T-helper 17 cell (primary cell): ENCODE data around the gene NDC80. TPM values are rescaled to one million over a fixed set of nuclear protein-coding genes. Genes with fewer than 3 reads are reported as not detected.

Source experiments
- ATAC-seq: fragments of 150-1000 bp; cut with Tn5 transposase; 2 replicates; pipeline ENCODE4 v1.10.0; 2021; ENCODE audit warnings: mild to moderate bottlenecking, moderate library complexity
- DNase-seq, 3 donors: peaks; one replicate each; pipeline versions ENCODE4 v3.0.0 to v3.0.0-alpha.2; 2020 to 2021
- H3K9me3 ChIP-seq: one replicate; pipeline ENCODE4 v1.7.0; 2013; ENCODE audit warnings: low read length, mild to moderate bottlenecking; ENCODE audit not compliant: control insufficient read depth, poor library complexity, severe bottlenecking
- H3K27ac Mint-ChIP-seq: one replicate; pipeline ENCODE4 v1.8.0; 2022; ENCODE audit warnings: mild to moderate bottlenecking, moderate library complexity, mixed read lengths
- H3K27me3 Mint-ChIP-seq: one replicate; pipeline ENCODE4 v1.8.0; 2022; ENCODE audit warnings: mixed read lengths
- H3K36me3 Mint-ChIP-seq: one replicate; pipeline ENCODE4 v1.8.0; 2022; ENCODE audit warnings: low read depth, mixed read lengths
- H3K4me1 Mint-ChIP-seq: one replicate; pipeline ENCODE4 v1.8.0; 2022; ENCODE audit warnings: mild to moderate bottlenecking, mixed read lengths
- H3K4me3 Mint-ChIP-seq: one replicate; pipeline ENCODE4 v1.8.0; 2022; ENCODE audit warnings: mild to moderate bottlenecking, moderate library complexity, mixed read lengths
- total RNA-seq, 4 donors: library from RNA in 2 of 4; stranded (reverse) in 2 of 4; gene quantifications; one replicate each; pipeline ENCODE4 v1.2.3 and lab custom pipeline; 2022 to 2026

The NDC80 gene
- total RNA-seq, 2 donors from 2014 or later: 8.2 to 9.6 TPM

GRCh38 chr18:2569338-2570207, 1.8 kb upstream of the NDC80 start:
- H3K27me3 Mint-ChIP-seq: no peaks in the 10 kb centered on the region
- H3K9me3 ChIP-seq: no peaks in the 10 kb centered on the region
- peaks cover 42% of the 10 kb centered on the region for H3K4me1 Mint-ChIP-seq
- H3K36me3 Mint-ChIP-seq: peaks cover 4% of the 10 kb centered on the region
- H3K4me3 Mint-ChIP-seq: peak overlapping the region; percentile 73
- ATAC-seq (no peak), DNase-seq (no peak)
- H3K27ac Mint-ChIP-seq: peak overlapping the region; percentile 56

- Mint-ChIP-seq H3K27ac (peak overlapping the region; percentile 100), H3K4me1 (peaks cover 42% of the 10 kb centered on the region), H3K36me3 (peaks cover 4% of the 10 kb centered on the region), H3K4me3 (peak overlapping the region; percentile 99), H3K27me3 (no peaks in the 10 kb centered on the region)
- peak in 2 of 3 donors; percentile 38 to 49 for DNase-seq
- ATAC-seq: peak; percentile 70
- H3K9me3 ChIP-seq: no peaks in the 10 kb centered on the region
Measured at GRCh38 chr18:2570772-2571199, 571 bp upstream of the NDC80 start.

GRCh38 chr18:2572171-2572569, 813 bp downstream of the NDC80 start:
- DNase-seq (no peak), ATAC-seq (no peak)
- Mint-ChIP-seq H3K27me3 (no peaks in the 10 kb centered on the region), H3K4me3 (peak overlapping the region; percentile 99), H3K27ac (peak overlapping the region; percentile 100), H3K4me1 (peaks cover 43% of the 10 kb centered on the region), H3K36me3 (peaks cover 4% of the 10 kb centered on the region)
- H3K9me3 ChIP-seq: no peaks in the 10 kb centered on the region

GRCh38 chr18:2572892-2573291, 1.5 kb downstream of the NDC80 start:
- no peak for ATAC-seq
- Mint-ChIP-seq H3K4me1 (peaks cover 38% of the 10 kb centered on the region), H3K36me3 (peaks cover 4% of the 10 kb centered on the region)

GRCh38 chr18:2573408-2573807, 2.1 kb downstream of the NDC80 start:
- DNase-seq (no peak), ATAC-seq (no peak)
- Mint-ChIP-seq H3K27ac (peak overlapping the region; percentile 100), H3K27me3 (no peaks in the 10 kb centered on the region), H3K4me3 (peak overlapping the region; percentile 5), H3K4me1 (peaks cover 38% of the 10 kb centered on the region), H3K36me3 (peaks cover 4% of the 10 kb centered on the region)
- H3K9me3 ChIP-seq: no peaks in the 10 kb centered on the region

More at GRCh38 chr18:2572892-2573291, 1.5 kb downstream of the NDC80 start:
- peak overlapping the region; percentile 99 for H3K4me3 Mint-ChIP-seq
- H3K27ac Mint-ChIP-seq: peak overlapping the region; percentile 100
- DNase-seq: no peak
- no peaks in the 10 kb centered on the region for H3K27me3 Mint-ChIP-seq
- no peaks in the 10 kb centered on the region for H3K9me3 ChIP-seq

GRCh38 chr18:2587788-2588187, 16.4 kb downstream of the NDC80 start:
- no peak for ATAC-seq
- peaks cover 2% of the 10 kb centered on the region for H3K36me3 Mint-ChIP-seq
- peak overlapping the region; percentile 79 for H3K27ac Mint-ChIP-seq
- no peak overlapping the region for H3K4me3 Mint-ChIP-seq
- H3K4me1 Mint-ChIP-seq: peaks cover 19% of the 10 kb centered on the region
- no peaks in the 10 kb centered on the region for H3K27me3 Mint-ChIP-seq
- H3K9me3 ChIP-seq: no peaks in the 10 kb centered on the region
- no peak for DNase-seq

GRCh38 chr18:2588666-2589344, 17.4 kb downstream of the NDC80 start:
- Mint-ChIP-seq H3K27ac (peak overlapping the region; percentile 79), H3K4me3 (peak overlapping the region; percentile 46), H3K36me3 (peaks cover 2% of the 10 kb centered on the region), H3K27me3 (no peaks in the 10 kb centered on the region), H3K4me1 (peaks cover 19% of the 10 kb centered on the region)
- DNase-seq: no peak
- no peak for ATAC-seq
- H3K9me3 ChIP-seq: no peaks in the 10 kb centered on the region

GRCh38 chr18:2589345-2590068, 18.1 kb downstream of the NDC80 start:
- Mint-ChIP-seq H3K36me3 (peaks cover 2% of the 10 kb centered on the region), H3K27me3 (no peaks in the 10 kb centered on the region), H3K4me3 (peak overlapping the region; percentile 83), H3K27ac (peak overlapping the region; percentile 79), H3K4me1 (peaks cover 19% of the 10 kb centered on the region)
- ATAC-seq (peak; percentile 75), DNase-seq (no peak)
- H3K9me3 ChIP-seq: no peaks in the 10 kb centered on the region

GRCh38 chr18:2590303-2590702, 18.9 kb downstream of the NDC80 start:
- H3K9me3 ChIP-seq: no peaks in the 10 kb centered on the region
- peak overlapping the region; percentile 88 for H3K27ac Mint-ChIP-seq
- DNase-seq (no peak), ATAC-seq (peak; percentile 42)
- H3K4me1 Mint-ChIP-seq: peaks cover 19% of the 10 kb centered on the region
- H3K4me3 Mint-ChIP-seq: peak overlapping the region; percentile 83
- no peaks in the 10 kb centered on the region for H3K27me3 Mint-ChIP-seq
- H3K36me3 Mint-ChIP-seq: peaks cover 2% of the 10 kb centered on the region

- no peaks in the 10 kb centered on the region for H3K36me3 Mint-ChIP-seq
- ATAC-seq: peak; percentile 64
- no peaks in the 10 kb centered on the region for H3K27me3 Mint-ChIP-seq
- no peaks in the 10 kb centered on the region for H3K9me3 ChIP-seq
- peaks cover 14% of the 10 kb centered on the region for H3K4me1 Mint-ChIP-seq
- H3K4me3 Mint-ChIP-seq: no peak overlapping the region
- H3K27ac Mint-ChIP-seq: peak overlapping the region; percentile 30
- DNase-seq: no peak
Measured at GRCh38 chr18:2597639-2598038, 26.3 kb downstream of the NDC80 start.

- no peak for ATAC-seq
- H3K4me1 Mint-ChIP-seq: peaks cover 33% of the 10 kb centered on the region
- no peaks in the 10 kb centered on the region for H3K9me3 ChIP-seq
- peak overlapping the region; percentile 0 for H3K27ac Mint-ChIP-seq
- H3K4me3 Mint-ChIP-seq: no peak overlapping the region
- no peaks in the 10 kb centered on the region for H3K27me3 Mint-ChIP-seq
- peaks cover 3% of the 10 kb centered on the region for H3K36me3 Mint-ChIP-seq
- no peak for DNase-seq
Measured at GRCh38 chr18:2602844-2603243, 31.5 kb downstream of the NDC80 start.

GRCh38 chr18:2606335-2606734, 35.0 kb downstream of the NDC80 start:
- no peak for DNase-seq
- H3K36me3 Mint-ChIP-seq: peaks cover 3% of the 10 kb centered on the region

GRCh38 chr18:2609604-2610003, 38.2 kb downstream of the NDC80 start:
- Mint-ChIP-seq H3K27me3 (no peaks in the 10 kb centered on the region), H3K4me1 (peaks cover 19% of the 10 kb centered on the region), H3K4me3 (no peak overlapping the region), H3K36me3 (no peaks in the 10 kb centered on the region), H3K27ac (no peak overlapping the region)
- H3K9me3 ChIP-seq: no peaks in the 10 kb centered on the region
- ATAC-seq (no peak), DNase-seq (no peak)

More at GRCh38 chr18:2606335-2606734, 35.0 kb downstream of the NDC80 start:
- Mint-ChIP-seq H3K4me1 (peaks cover 32% of the 10 kb centered on the region), H3K27me3 (no peaks in the 10 kb centered on the region), H3K4me3 (peak overlapping the region; percentile 28), H3K27ac (peak overlapping the region; percentile 86)
- no peaks in the 10 kb centered on the region for H3K9me3 ChIP-seq
- peak; percentile 60 for ATAC-seq
